GM12878 (cell line): Measurements from ENCODE around the gene BCL2L12. TPM values are rescaled to one million over a fixed set of nuclear protein-coding genes. Genes with fewer than 3 reads are reported as not detected.

ENCODE experiments used
- CBFB ChIP-seq: IDR thresholded peaks from 2 replicates; pipeline ENCODE4 v1.6.1; 2016; ENCODE audit warnings: antibody characterized with exemption, low read depth
- CHD1 ChIP-seq: IDR thresholded peaks from 2 replicates; pipeline ENCODE4 v1.6.1; 2012; ENCODE audit warnings: low read depth, low read length, improper control_type of control experiment
- CUX1 ChIP-seq: IDR thresholded peaks from 2 replicates; pipeline ENCODE4 v1.6.1; 2012; ENCODE audit warnings: improper control_type of control experiment, low read depth, low read length; ENCODE audit not compliant: insufficient replicate concordance
- EP300 ChIP-seq, 2 experiments: fragments of 150-350 bp in 1 of 2; IDR thresholded peaks; 2 replicates each; pipeline ENCODE4 v1.6.1; 2011 to 2012; ENCODE audit warnings: low read depth in 2 of 2, low read length in 2 of 2, borderline replicate concordance in 1 of 2, improper control_type of control experiment in 1 of 2, inconsistent platforms in 1 of 2; ENCODE audit not compliant: control insufficient read depth in 1 of 2
- ESRRA ChIP-seq: IDR thresholded peaks from 2 replicates; pipeline ENCODE4 v1.6.1; 2012; ENCODE audit warnings: mild to moderate bottlenecking, low read length, improper control_type of control experiment
- FOS ChIP-seq: IDR thresholded peaks from 3 replicates; pipeline ENCODE4 v1.6.1; 2011; ENCODE audit warnings: borderline replicate concordance; ENCODE audit not compliant: insufficient read length; ENCODE audit errors: extremely low read depth
- GABPA ChIP-seq: IDR thresholded peaks from 2 replicates; pipeline ENCODE4 v1.6.1; 2014; ENCODE audit warnings: antibody characterized with exemption, low read depth, mild to moderate bottlenecking, inconsistent platforms
- HCFC1 ChIP-seq: fragments of 150-350 bp; IDR thresholded peaks from 2 replicates; pipeline ENCODE4 v1.6.1; 2014; ENCODE audit warnings: low read length
- IRF3 ChIP-seq: fragments of 450-650 bp; IDR thresholded peaks from 2 replicates; pipeline ENCODE4 v1.6.1; 2014; ENCODE audit warnings: mild to moderate bottlenecking
- KAT2A ChIP-seq: conservative IDR thresholded peaks from 2 replicates; pipeline ENCODE4 v1.6.1; 2011; ENCODE audit warnings: low read depth, low read length; ENCODE audit not compliant: control insufficient read depth
- RAD21 ChIP-seq: IDR thresholded peaks from 2 replicates; pipeline ENCODE4 v1.6.1; 2011; ENCODE audit warnings: mild to moderate bottlenecking, low read depth, low read length, moderate library complexity; ENCODE audit not compliant: insufficient read depth
- RCOR1 ChIP-seq: conservative IDR thresholded peaks from 2 replicates; pipeline ENCODE4 v1.6.1; 2012; ENCODE audit warnings: low read depth, low read length, improper control_type of control experiment
- REST ChIP-seq: IDR thresholded peaks from 2 replicates; pipeline ENCODE4 v1.6.1; 2012; ENCODE audit warnings: mild to moderate bottlenecking, low read depth, low read length
- RFX5 ChIP-seq: IDR thresholded peaks from 2 replicates; pipeline ENCODE4 v1.6.1; 2011; ENCODE audit warnings: low read depth, low read length, improper control_type of control experiment
- SMC3 ChIP-seq: IDR thresholded peaks from 2 replicates; pipeline ENCODE4 v1.6.1; 2011; ENCODE audit warnings: low read length, improper control_type of control experiment, borderline replicate concordance
- SPI1 ChIP-seq: IDR thresholded peaks from 2 replicates; pipeline ENCODE4 v1.6.1; 2011; ENCODE audit warnings: low read depth, mild to moderate bottlenecking, low read length, moderate library complexity, borderline replicate concordance; ENCODE audit not compliant: insufficient read depth
- ZBTB33 ChIP-seq: fragments of 450-650 bp; IDR thresholded peaks from 2 replicates; pipeline ENCODE4 v1.6.1; 2017; ENCODE audit warnings: mild to moderate bottlenecking
- ZNF622 ChIP-seq: fragments of 450-650 bp; IDR thresholded peaks from 2 replicates; pipeline ENCODE4 v1.6.1; 2017; ENCODE audit warnings: mild to moderate bottlenecking, inconsistent platforms
- polyA plus RNA-seq, 11 experiments: library from polyadenylated mRNA; depleted of rRNA in 4 of 11; unstranded in 6 of 11; stranded (reverse) in 5 of 11; fragments of >200 nt; fragmentation: Nextera tagmentation in 4 of 11; fragmentation: Illumina TruSeq in 1 of 11; extraction: Ambion mirVana in 4 of 11; extraction: Trizol in 1 of 11; gene quantifications; 1 replicate in 1 of 11; 2 replicates in 10 of 11; pipeline versions ENCODE4 v1.2.1 to v1.2.3, GENCODE V29; 2011 to 2016; ENCODE audit warnings: inconsistent platforms in 2 of 11, missing spikeins in 2 of 11, low read depth in 1 of 11
- total RNA-seq, 4 experiments: library from RNA; depleted of rRNA in 3 of 4; stranded (reverse); fragments of >200 nt in 3 of 4; fragmentation: Illumina TruSeq in 1 of 4; extraction: Trizol in 1 of 4; gene quantifications; 2 replicates each; pipeline versions ENCODE4 v1.2.1 to v1.2.3, GENCODE V29; 2013 to 2021

BCL2L12 gene
- total and polyA plus RNA-seq, 10 of the 15 experiments (the other 5 are each of a cell fraction or from before 2014, with no cell fraction given): 1.8 to 143 (median 50.4) TPM

- TF ChIP-seq EP300 (IDR thresholded peaks at IDR 0.05; ENCODE audit: borderline replicate concordance in 1 of 2, control insufficient read depth in 1 of 2, low read depth in 2 of 2, low read length in 2 of 2) (no peak), ESRRA (no peak), CUX1 (no peak), RAD21 (no peak), GABPA (no peak), KAT2A (no peak), HCFC1 (peak; percentile 10), CBFB (peak; percentile 76), ZBTB33 (0 out of 2 replicates have a peak, but pooled peaks have one; percentile 19), CHD1 (no peak), SPI1 (no peak), RCOR1 (0 out of 2 replicates have a peak, but pooled peaks have one; percentile 55), FOS (no peak), SMC3 (no peak), ZNF622 (no peak), IRF3 (no peak), RFX5 (no peak), REST (no peak)
These were observed at the start of gene BCL2L12, which contains the start of gene IRF3 (continued) for GRCh38 chr19:49665351-49666119.
